GM23338 (cell line): ENCODE data around the gene DCBLD1. TPM values are rescaled to one million over a fixed set of nuclear protein-coding genes. Genes with fewer than 3 reads are reported as not detected.

Experiments
- ATAC-seq: fragments of 200-7000 bp; cut with Tn5 transposase; 3 replicates; pipeline ENCODE4 v1.9.1; 2020
- DNase-seq: peaks from one replicate; pipeline ENCODE4 v3.0.0-alpha.2; 2015; ENCODE audit warnings: low spot score
- H2AFZ ChIP-seq: fragments of 200-600 bp; sonication (generic); 2 replicates; pipeline ENCODE4 v1.8.0; 2016; ENCODE audit warnings: antibody characterized with exemption, mild to moderate bottlenecking, moderate library complexity
- H3F3A ChIP-seq: fragments of 200-600 bp; sonication (generic); replicated peaks from 2 replicates; pipeline ENCODE4 v1.8.0; 2017; ENCODE audit warnings: antibody characterized with exemption, mixed run types, low read depth
- H3K27ac ChIP-seq: fragments of 200-600 bp; sonication (generic); 2 replicates; pipeline ENCODE4 v1.6.1; 2016; ENCODE audit warnings: low read depth
- H3K27me3 ChIP-seq: fragments of 200-600 bp; sonication (generic); 2 replicates; pipeline ENCODE4 v1.8.0; 2016; ENCODE audit warnings: mild to moderate bottlenecking, mixed run types, moderate library complexity; ENCODE audit not compliant: insufficient read depth
- H3K36me3 ChIP-seq: fragments of 200-600 bp; sonication (generic); 2 replicates; pipeline ENCODE4 v1.8.0; 2016; ENCODE audit warnings: mild to moderate bottlenecking; ENCODE audit not compliant: insufficient read depth
- H3K4me1 ChIP-seq: fragments of 200-600 bp; sonication (generic); 2 replicates; pipeline ENCODE4 v1.8.0; 2016; ENCODE audit warnings: mild to moderate bottlenecking, moderate library complexity; ENCODE audit not compliant: insufficient read depth
- H3K4me2 ChIP-seq: fragments of 200-600 bp; sonication (generic); 2 replicates; pipeline ENCODE4 v1.7.1; 2017; ENCODE audit warnings: mixed run types
- H3K4me3 ChIP-seq: fragments of 200-600 bp; sonication (generic); 2 replicates; pipeline ENCODE4 v1.6.1; 2016; ENCODE audit warnings: mixed run types
- H3K79me2 ChIP-seq: fragments of 200-600 bp; sonication (generic); replicated peaks from 2 replicates; pipeline ENCODE4 v1.8.0; 2017; ENCODE audit warnings: mild to moderate bottlenecking; ENCODE audit not compliant: insufficient read depth
- H3K9me2 ChIP-seq: fragments of 200-600 bp; sonication (generic); 2 replicates; pipeline ENCODE4 v1.8.0; 2017; ENCODE audit not compliant: insufficient read depth
- H4K20me1 ChIP-seq: fragments of 200-600 bp; sonication (generic); replicated peaks from 2 replicates; pipeline ENCODE4 v1.8.0; 2017; ENCODE audit warnings: mild to moderate bottlenecking; ENCODE audit not compliant: insufficient read depth
- H3K27ac Mint-ChIP-seq: 2 replicates; pipeline ENCODE4 v1.8.0; 2020; ENCODE audit warnings: inconsistent platforms, mild to moderate bottlenecking, moderate library complexity, mixed read lengths
- H3K27me3 Mint-ChIP-seq: 3 replicates; pipeline ENCODE4 v1.8.0; 2022; ENCODE audit warnings: low read depth, mild to moderate bottlenecking, moderate library complexity, mixed read lengths, inconsistent platforms; ENCODE audit not compliant: insufficient read depth, poor library complexity
- H3K36me3 Mint-ChIP-seq: 3 replicates; pipeline ENCODE4 v1.8.0; 2021; ENCODE audit warnings: low read depth, mild to moderate bottlenecking, inconsistent platforms, moderate library complexity, mixed read lengths
- H3K4me1 Mint-ChIP-seq: 3 replicates; pipeline ENCODE4 v1.8.0; 2020; ENCODE audit warnings: mild to moderate bottlenecking, inconsistent platforms, mixed read lengths
- H3K4me3 Mint-ChIP-seq: 3 replicates; pipeline ENCODE4 v1.8.0; 2021; ENCODE audit warnings: moderate library complexity, mild to moderate bottlenecking, inconsistent platforms, mixed read lengths
- H3K9me3 Mint-ChIP-seq: 3 replicates; pipeline ENCODE4 v1.8.0; 2020; ENCODE audit warnings: moderate library complexity, mild to moderate bottlenecking, inconsistent platforms, mixed read lengths
- CREB1 ChIP-seq: fragments of 250-450 bp; sonication (Bioruptor Pico); IDR thresholded peaks from 2 replicates; pipeline ENCODE4 v1.5.0; 2020; ENCODE audit warnings: low read depth, mild to moderate bottlenecking, moderate library complexity
- EZH2 ChIP-seq: fragments of 200-600 bp; sonication (generic); IDR thresholded peaks from one replicate; pipeline ENCODE4 v1.8.0; 2017; ENCODE audit warnings: antibody characterized with exemption, mild to moderate bottlenecking, low read depth; ENCODE audit not compliant: unreplicated experiment
- EZH2phosphoT487 ChIP-seq: fragments of 200-600 bp; sonication (generic); IDR thresholded peaks from one replicate; pipeline ENCODE4 v1.8.1; 2018; ENCODE audit warnings: antibody characterized with exemption; ENCODE audit not compliant: unreplicated experiment
- JUNB ChIP-seq: IDR thresholded peaks from one replicate; pipeline ENCODE4 v1.6.1; 2016; ENCODE audit warnings: antibody characterized with exemption; ENCODE audit not compliant: unreplicated experiment
- NANOG ChIP-seq: IDR thresholded peaks from 2 replicates; pipeline ENCODE4 v1.6.1; 2016; ENCODE audit warnings: antibody characterized with exemption, borderline replicate concordance
- POLR2AphosphoS5 ChIP-seq: IDR thresholded peaks from 2 replicates; pipeline ENCODE4 v1.6.1; 2016; ENCODE audit warnings: antibody characterized with exemption, low read depth
- REST ChIP-seq: IDR thresholded peaks from one replicate; pipeline ENCODE4 v1.6.1; 2018; ENCODE audit warnings: antibody characterized with exemption; ENCODE audit not compliant: unreplicated experiment
- STAT1 ChIP-seq: IDR thresholded peaks from one replicate; pipeline ENCODE4 v1.6.1; 2016; ENCODE audit warnings: antibody characterized with exemption; ENCODE audit not compliant: unreplicated experiment
- ZNF114 ChIP-seq: fragments of 250-450 bp; sonication (Bioruptor Pico); IDR thresholded peaks from 2 replicates; pipeline ENCODE4 v1.5.0; 2020; ENCODE audit warnings: mild to moderate bottlenecking, moderate library complexity
- ZNF331 ChIP-seq: fragments of 250-450 bp; sonication (Bioruptor Pico); IDR thresholded peaks from 2 replicates; pipeline ENCODE4 v1.5.0; 2020; ENCODE audit warnings: low read depth, mild to moderate bottlenecking, moderate library complexity
- ZNF462 ChIP-seq: fragments of 250-450 bp; sonication (Bioruptor Pico); IDR thresholded peaks from 2 replicates; pipeline ENCODE4 v1.5.0; 2020; ENCODE audit warnings: mild to moderate bottlenecking, moderate library complexity
- polyA plus RNA-seq: library from polyadenylated mRNA; unstranded; fragments of >200 nt; fragmentation: Nextera tagmentation; extraction: Ambion mirVana; gene quantifications from 2 replicates; pipeline ENCODE4 v1.2.1, GENCODE V29; 2016
- total RNA-seq: library from RNA; depleted of rRNA; stranded (reverse); fragments of >200 nt; shearing (Covaris generic); gene quantifications from 2 replicates; pipeline ENCODE4 v1.2.3, GENCODE V29; 2014
- TF ChIP-seq, protein P1 (sequence below): IDR thresholded peaks from 2 replicates; pipeline ENCODE4 v1.6.1; 2016; ENCODE audit warnings: antibody characterized with exemption
- TF ChIP-seq, protein P2 (sequence below), 2 experiments: fragments of 200-600 bp in 1 of 2; sonication (generic) in 1 of 2; conservative IDR thresholded peaks; 2 replicates each; pipeline versions ENCODE4 v1.5.1 to v1.6.1; 2016 to 2017; ENCODE audit warnings: antibody characterized with exemption in 2 of 2, low read depth in 2 of 2, mild to moderate bottlenecking in 2 of 2, moderate library complexity in 1 of 2

The DCBLD1 gene
- total and polyA plus RNA-seq, 2 experiments from 2014 or later = 4.2 to 7.6 TPM

- H3K4me3 ChIP-seq = no peak overlapping the region
- no peak overlapping the region for H2AFZ ChIP-seq
- H3K27me3 ChIP-seq = no peaks in the 10 kb centered on the region
- Mint-ChIP-seq H3K9me3 (no peaks in the 10 kb centered on the region), H3K27ac (no peak overlapping the region), H3K27me3 (no peaks in the 10 kb centered on the region), H3K4me3 (no peak overlapping the region), H3K4me1 (peaks cover 5% of the 10 kb centered on the region; the same call in 2 of the 3 replicates), H3K36me3 (peaks cover under 1% of the 10 kb centered on the region; the same call in 1 of the 3 replicates)
- H3K4me2 ChIP-seq = no peak overlapping the region
- no peaks in the 10 kb centered on the region for H3K9me2 ChIP-seq
- no peaks in the 10 kb centered on the region for H3F3A ChIP-seq
- H3K27ac ChIP-seq = no peak overlapping the region
- H3K79me2 ChIP-seq = no peaks in the 10 kb centered on the region
- no peaks in the 10 kb centered on the region for H3K4me1 ChIP-seq
- H3K36me3 ChIP-seq = no peaks in the 10 kb centered on the region
- DNase-seq (no peak), ATAC-seq (no peak)
- no peak for TF ChIP-seq EZH2
- TF ChIP-seq EZH2phosphoT487 = no peak
- TF ChIP-seq CREB1 (CRISPR knock-in tag) = no peak
- TF ChIP-seq ZNF114 (CRISPR knock-in tag) = no peak
- TF ChIP-seq, protein P1, sequence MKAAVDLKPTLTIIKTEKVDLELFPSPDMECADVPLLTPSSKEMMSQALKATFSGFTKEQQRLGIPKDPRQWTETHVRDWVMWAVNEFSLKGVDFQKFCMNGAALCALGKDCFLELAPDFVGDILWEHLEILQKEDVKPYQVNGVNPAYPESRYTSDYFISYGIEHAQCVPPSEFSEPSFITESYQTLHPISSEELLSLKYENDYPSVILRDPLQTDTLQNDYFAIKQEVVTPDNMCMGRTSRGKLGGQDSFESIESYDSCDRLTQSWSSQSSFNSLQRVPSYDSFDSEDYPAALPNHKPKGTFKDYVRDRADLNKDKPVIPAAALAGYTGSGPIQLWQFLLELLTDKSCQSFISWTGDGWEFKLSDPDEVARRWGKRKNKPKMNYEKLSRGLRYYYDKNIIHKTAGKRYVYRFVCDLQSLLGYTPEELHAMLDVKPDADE = no peak
- TF ChIP-seq ZNF462 (CRISPR knock-in tag) = no peak
- TF ChIP-seq STAT1 = no peak
- no peak for TF ChIP-seq JUNB
- TF ChIP-seq ZNF331 (CRISPR knock-in tag) = no peak
- TF ChIP-seq, protein P2, sequence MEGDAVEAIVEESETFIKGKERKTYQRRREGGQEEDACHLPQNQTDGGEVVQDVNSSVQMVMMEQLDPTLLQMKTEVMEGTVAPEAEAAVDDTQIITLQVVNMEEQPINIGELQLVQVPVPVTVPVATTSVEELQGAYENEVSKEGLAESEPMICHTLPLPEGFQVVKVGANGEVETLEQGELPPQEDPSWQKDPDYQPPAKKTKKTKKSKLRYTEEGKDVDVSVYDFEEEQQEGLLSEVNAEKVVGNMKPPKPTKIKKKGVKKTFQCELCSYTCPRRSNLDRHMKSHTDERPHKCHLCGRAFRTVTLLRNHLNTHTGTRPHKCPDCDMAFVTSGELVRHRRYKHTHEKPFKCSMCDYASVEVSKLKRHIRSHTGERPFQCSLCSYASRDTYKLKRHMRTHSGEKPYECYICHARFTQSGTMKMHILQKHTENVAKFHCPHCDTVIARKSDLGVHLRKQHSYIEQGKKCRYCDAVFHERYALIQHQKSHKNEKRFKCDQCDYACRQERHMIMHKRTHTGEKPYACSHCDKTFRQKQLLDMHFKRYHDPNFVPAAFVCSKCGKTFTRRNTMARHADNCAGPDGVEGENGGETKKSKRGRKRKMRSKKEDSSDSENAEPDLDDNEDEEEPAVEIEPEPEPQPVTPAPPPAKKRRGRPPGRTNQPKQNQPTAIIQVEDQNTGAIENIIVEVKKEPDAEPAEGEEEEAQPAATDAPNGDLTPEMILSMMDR (conservative IDR thresholded peaks at IDR 0.05; ENCODE audit: low read depth in 2 of 2) = no peak
- TF ChIP-seq POLR2AphosphoS5 = no peak
- no peak for TF ChIP-seq REST
- TF ChIP-seq NANOG = no peak
- no peaks in the 10 kb centered on the region for H4K20me1 ChIP-seq
These were observed 52.5 kb downstream of the DCBLD1 start for GRCh38 chr6:117534974-117535373.
